Stimulated activated CD4-positive, alpha-beta T cell treated with anti-CD3 and anti-CD28 coated beads, TNF-alpha, amount 100 ng/mL, for 48 hours (primary cell): ENCODE data around the gene MAGI1.
"Not testable (repeated sequence)": the region's sequence is repeated elsewhere in the genome, so short reads cannot be mapped to it uniquely, and the experiment has no call there.

ENCODE experiments used
- DNase-seq, 3 donors: peaks; one replicate each; pipeline ENCODE4 v3.0.0-alpha.2; 2020; ENCODE audit warnings: low read depth in 3 of 3

MAGI1 gene

DNA sequence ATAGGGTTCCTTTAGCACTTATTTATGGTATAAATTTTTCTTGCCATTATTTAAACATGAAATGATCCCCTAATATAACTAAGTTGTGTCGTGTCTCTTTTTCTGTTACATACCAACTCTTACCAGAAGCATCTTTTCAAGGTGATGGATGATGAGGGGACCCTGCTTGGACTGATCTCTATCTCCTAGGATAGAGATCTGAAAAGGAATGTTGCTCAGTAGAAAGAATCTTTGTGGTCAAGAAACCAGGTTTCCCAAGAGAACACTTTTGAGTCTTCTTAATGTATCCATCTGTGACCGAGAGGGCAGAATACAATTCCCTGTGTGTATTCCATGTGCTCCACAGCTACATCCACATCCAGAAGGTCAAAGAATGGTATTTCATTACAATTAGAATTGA is 409.7 kb downstream of the MAGI1 start:
- DNase-seq = no peak

DNA sequence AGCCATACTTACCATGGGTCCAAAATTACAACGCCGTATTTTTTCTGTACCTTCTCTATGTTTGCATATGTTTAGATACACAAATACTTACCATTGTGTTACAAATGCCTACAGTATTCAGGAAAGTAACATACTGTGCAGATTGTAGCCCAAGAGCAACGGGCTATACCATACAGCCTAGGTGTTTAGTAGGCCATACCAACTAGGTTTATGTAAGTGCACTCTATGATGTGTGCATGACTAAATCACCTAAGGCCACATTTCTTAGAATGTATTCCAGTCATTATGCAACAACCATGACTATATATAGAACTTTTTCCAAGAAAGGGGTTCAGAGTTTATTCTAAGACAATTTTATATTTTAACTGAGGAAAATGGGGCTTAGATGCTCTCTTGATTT is 411.7 kb downstream of the MAGI1 start:
- no peak for DNase-seq

DNA sequence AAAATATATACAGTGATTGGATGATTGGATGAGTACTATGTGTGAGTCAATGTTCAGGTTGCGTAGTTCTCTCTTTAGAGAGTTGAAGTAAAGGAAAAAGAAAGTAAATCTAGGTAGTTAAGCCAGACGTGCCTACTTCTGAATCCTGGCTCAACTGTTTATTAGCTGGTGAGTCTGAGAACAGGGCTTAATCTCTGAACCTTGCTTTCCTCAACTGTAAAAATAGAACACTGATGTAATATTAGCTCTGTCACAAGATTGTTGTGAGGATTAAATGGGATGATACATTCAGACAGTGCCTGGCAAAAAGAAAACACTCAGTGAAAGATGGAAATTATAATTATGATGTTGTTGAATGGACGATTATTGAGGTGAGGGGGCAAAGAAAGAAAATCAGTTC is 413.4 kb downstream of the MAGI1 start:
- DNase-seq = no peak

DNA sequence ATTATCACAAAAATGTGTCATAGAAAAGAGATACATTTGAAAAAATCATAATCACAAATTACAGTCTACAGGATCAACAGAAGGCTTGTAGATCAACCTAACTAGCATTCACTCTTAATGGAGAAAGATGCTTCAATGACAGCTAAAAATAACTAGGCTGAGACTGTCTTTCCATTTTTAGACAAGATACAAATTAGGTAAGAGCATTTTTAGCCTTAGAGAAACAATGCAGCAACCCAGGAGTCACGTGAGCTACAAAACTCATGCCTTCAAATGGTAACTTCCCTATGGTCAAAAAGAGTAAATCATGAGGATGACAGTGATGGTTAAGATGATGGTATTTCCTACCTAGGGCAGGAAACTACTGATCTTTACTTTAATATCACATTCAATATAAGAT is 415.4 kb downstream of the MAGI1 start:
- DNase-seq = no peak

DNA sequence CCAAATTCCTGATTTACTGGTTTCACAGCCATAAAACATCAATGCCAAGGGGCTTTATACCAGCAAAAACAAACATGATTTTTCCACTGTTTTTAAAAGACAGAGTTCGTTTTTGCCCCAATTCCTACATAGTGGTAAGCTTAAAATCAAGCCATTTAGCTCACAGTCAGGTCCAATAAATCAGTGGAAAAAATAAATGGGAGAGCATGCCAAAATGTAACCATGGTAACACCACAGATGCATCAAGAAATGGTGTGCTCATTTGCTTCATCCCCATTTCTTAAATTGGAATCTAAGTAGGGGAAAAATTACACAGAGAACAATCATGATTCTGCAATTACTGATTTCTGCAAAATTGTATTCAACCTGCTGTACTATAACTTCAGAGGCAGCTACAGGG is 418.8 kb downstream of the MAGI1 start:
- no peak for DNase-seq

DNA sequence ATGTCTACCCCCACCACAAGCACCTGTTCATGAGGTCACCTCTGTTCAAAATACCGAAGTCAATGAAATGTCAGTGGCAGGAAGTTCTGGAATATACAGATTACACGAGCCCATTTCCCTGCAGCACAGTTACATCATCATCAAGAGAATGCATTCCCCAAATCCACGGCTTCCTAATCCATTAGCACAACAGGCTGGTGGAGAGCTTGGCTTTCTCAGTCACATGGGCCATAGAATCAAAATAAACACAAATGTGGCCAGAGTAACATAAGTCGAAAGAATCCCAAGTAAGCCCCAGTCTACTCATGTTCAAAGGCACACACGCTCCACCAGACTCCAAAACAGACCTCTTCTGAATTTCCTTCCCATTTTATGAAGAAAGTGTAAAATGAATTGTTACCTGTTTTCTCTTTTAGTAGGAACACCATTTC is 419.3 kb downstream of the MAGI1 start:
- no peak for DNase-seq

DNA sequence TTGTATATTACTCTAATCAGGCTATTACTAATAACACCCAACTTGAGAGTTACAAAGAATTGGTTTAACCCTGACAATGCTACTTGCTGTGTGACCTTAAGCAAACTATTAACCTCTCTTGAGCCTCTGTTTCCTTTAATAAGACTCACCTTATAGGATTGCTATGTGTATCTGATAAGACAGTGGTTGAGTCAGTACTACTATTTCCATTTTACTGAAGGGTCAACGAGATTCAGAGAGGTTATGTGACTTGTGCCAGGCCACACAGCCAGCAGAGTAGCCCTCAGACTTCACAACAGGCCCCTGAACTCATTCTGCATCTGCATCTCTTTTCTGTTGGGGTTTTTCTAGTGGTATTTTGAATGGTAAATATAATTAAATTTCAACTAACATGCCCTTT is 420.1 kb downstream of the MAGI1 start:
- DNase-seq = no peak

DNA sequence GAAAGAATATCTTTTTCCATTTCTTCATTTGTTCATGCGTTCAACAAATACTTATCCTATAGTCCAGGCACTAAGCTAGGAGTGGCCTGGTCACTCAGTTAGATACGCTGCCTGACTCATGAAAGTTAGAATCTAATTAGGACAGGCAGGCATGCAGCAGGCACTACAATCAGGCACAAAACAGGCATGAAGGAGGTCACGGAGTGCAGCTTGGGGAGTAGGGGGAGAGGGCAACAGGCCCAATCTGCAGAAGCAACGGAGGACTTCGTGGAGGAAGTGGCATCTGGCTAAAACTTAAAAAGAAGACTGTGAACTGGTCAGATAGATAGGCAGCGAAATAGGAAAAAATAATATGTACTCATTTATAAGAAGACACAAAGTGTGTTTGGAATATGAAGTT is 420.9 kb downstream of the MAGI1 start:
- DNase-seq = no peak

DNA sequence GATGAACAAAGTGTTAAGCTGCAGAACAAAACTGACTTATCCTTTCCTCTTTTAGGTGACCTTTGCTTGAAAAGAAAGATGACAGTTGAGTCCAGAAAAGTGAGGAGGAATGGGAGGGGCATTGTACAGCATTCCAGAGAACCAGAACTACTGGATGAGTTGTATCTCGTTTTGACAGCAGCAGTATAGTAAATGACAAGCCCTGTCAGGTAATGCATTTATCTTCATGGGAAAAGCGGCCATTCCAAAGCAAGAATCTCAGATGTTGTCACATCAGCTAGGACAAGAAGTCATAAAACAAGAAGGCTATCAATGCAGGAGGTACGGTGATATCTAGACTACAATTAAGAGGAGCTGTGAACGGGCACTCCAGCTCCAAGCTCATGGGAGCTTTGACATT is 421.5 kb downstream of the MAGI1 start:
- no peak for DNase-seq

DNA sequence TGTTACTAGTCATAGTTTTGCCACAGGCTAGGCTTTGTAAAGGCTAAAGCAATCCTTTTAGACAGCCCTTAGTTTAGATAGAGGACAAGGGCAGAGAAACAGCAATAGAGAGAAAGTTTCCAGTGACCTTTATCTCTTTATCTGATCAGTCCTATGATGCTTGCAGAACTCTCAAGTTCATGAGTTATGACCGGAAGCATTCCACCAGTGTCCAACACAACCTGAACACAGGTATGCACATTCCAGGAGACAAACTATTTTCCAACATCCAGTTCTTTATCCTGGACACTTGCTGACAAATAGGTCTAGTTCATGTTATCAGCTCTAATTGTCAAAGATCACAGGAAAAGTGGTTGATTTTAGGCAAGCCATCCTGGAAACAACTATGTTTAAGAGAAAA is 422.2 kb downstream of the MAGI1 start:
- DNase-seq = no peak

DNA sequence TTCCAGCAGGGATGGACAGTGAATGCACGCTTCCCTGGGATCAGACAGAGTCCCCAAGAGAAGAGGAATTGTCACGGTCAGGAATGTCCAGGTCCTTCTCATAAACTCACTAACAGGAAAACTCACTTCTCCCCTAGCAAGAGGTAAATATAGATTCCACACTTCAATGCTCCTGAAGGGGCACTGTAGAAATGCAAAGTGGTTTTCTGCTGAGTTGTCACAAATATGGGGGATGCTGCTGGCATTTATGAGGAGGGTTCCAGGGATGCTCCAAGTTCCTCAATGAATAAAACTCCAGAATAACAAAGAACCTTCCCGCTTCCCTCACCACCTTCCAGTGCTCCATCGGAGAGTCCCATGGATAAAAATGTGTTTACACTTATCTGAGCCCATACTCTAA is 423.4 kb downstream of the MAGI1 start:
- no peak for DNase-seq

DNA sequence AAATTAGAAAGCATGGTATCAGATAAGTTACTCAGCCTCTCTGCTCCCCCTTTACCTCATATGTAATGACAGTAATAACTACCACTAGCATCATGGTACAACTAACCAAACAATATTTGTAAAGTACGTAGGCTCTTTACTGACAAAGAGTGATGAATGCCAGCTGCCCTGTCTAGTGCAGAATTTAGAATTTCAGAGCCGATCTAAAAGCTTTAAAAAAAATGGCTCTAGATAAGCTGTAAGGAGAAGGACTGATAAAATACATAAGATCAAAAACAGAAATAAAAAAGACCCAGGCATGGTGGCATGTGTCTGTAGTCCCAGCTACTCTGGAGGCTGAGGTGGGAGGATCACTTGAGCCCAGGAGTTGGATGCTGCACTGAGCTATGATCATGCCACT is 424.1 kb downstream of the MAGI1 start:
- no peak for DNase-seq

DNA sequence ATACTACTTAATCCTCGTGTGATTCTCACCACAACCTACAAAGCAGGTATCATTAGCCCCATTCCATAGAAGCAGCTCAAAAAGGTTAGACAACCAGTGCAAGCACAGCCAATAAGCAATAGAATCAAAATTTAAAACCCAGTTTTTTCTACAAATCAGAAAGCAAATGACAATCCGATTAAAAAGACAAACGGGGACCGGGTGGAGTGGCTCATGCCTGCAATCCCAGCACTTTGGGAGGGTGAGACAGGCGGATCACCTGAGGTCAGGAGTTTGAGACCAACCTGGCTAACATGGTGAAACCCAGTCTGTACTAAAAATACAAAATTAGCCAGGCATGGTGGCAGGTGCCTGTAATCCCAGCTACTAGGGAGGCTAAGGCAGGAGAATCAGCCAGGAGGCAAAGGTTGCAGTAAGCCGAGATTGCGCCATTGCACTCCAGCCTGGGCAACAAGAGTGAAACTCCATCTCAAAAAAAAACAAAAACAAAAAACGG is 430.7 kb downstream of the MAGI1 start:
- not testable (repeated sequence) for DNase-seq

DNA sequence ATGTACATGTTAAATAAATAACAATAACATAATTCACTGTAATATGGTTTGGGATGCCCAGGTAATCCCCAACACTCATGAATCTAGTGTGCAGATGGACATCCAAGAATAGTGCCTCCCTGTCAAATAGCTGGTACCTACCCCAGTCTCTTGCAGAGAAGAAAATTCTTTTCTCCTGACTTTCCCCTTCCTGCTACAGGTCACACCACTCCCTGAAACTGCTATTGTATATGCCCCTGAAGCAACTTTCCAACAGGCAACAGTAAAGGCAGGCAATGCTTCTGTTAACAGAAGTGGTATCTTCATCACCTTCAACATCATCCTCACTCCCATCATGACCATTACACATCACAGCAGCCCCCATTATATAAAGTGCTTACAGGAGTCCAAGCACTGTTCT is 431.6 kb downstream of the MAGI1 start:
- no peak for DNase-seq

DNA sequence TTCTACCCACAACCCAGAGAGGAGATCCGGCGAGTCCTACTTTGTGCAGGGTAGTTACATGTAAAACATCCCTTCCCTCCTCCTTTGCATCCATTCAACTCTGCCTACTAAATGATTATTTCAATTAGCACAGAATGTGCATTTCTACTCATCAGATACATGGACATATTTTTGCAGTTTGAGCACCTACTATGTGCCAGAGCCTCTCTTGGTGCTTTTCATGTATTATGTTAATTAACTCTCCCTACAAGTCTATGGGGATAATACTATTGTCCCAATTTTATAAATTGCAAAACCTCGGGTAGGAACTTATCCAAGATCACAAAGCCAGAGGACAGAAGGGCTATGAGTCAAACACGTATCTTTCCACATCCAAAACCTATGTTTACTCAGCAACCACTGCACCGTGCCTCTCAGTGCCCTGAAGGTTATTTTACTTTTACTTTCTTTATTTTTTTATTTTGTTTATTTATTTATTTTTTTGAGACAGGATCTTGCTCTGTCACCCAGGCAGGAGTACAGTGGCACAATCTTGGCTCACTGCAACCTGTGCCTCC is 432.8 kb downstream of the MAGI1 start:
- no peak for DNase-seq

DNA sequence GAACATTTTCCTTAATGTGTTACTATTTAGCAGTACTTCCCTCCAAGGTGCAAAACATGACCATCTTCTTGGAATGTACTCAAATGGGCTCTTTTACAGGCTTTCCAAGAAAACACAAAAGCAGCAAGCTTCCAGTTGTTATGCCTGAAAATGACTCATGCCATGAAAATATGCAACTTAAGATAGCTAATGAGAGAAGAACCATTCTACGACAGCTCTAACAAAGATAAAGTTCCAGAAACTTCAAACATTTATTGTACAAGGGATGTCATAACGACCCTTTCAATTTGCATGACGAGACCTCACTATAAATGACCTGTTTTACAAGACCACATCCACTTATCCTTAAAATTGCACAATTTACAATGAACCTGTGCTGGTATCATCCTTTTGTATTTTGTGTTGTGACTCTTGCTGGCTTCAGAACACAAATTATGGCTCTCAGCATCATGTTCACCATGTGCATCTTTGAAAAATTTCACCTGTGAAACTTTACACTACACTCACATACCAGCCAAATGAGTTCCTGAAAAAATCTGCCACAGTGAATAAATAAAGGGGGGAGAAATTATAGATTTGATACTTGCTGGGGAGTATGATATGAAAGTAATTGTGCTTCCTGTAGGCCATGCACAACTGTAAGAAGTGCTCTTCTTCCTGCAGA is 433.7 kb downstream of the MAGI1 start:
- no peak for DNase-seq

DNA sequence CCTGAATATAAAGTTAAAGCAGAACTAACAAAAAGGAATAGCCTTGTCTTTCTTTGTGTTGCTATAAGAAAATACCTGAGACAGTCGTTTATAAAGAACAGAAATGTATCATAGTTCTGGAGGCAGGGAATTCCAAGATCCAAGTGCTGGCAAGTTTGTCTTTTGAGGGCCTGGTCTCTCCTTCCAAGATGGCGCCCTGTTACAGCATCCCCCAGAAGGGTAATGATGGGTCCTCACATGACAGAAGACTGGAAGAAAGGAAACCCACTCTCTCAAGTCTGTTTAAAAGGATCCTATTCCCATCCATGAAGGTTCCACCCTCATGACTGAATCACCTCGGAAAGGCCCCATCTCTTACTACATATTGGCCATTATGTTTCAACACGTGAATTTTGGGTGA is 435.1 kb downstream of the MAGI1 start:
- DNase-seq = no peak

DNA sequence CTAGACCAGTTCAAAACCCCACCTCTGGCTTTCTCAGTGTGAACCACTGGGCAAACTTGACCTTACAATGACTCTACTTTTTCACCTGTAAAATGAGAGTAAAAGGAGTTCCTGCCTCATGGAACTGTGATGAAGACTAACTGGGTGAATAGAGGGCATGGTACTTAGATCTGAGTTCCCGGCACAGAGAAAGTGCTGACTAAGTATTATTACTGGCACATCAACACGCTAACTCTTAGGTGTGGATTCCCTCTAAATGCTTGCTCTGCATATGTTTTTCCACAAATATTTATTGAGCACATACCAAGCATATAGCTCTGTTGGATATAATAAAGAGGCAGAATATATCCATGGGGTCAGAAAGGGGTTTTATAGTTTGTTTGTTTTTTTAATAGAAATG is 437.8 kb downstream of the MAGI1 start:
- DNase-seq = no peak

DNA sequence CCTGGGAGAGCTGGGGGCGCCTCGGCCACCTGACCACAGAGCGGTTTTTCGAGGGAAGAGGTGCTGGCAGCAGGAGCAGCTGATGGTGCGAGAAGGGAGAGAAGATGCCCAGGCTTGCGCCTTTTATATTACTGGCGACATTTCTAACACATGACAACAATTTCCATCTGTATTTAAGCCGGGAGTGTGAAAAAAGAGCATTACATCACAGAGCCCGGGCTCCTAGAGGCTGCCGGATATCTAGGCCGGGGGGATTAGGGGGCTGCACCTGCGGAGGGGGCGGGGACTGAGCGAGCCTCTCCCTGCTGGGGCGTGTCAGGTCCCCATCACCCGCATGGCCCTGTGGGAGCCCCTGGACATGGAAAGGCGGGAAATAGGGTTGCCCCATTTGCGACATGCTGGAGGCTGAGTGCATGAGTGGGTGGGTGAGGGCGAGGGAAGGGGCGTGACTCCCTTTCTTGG is 440.7 kb downstream of the MAGI1 start:
- no peak for DNase-seq

DNA sequence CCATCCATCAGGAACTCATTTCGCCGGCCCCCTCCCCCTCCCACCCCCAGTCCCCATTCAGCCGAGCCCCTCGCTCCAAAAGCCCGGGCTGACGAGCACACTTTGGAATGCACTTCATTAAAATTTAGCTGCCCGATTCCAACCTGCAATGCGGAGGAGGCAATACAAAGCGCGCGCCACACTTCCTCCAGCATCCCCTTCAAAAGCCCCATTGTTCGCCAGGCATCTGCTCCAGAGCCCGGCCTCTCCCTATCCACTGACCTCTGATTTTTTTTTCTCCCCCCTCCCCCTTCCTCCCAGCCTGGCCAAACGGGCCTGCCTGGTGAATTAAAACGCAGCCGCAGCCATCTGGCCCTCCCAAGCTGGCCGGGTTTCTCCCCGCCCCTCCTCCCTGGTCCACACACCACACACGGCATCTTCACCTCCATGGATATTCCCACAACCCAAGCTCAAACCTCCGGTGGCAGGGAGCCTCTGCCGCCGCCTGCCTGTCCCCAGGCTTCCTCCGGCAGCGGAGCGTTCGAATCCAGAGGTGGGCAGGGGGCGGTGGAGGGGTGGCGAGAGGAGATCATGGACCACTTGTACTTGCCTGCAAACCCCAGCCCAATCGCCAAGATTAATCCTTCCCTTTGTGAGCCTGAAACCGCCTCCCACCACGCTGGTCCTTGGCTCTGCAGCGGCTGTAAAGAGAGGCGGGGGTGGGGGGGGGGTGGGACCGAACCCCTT is 441.3 kb downstream of the MAGI1 start:
- no peak for DNase-seq

DNA sequence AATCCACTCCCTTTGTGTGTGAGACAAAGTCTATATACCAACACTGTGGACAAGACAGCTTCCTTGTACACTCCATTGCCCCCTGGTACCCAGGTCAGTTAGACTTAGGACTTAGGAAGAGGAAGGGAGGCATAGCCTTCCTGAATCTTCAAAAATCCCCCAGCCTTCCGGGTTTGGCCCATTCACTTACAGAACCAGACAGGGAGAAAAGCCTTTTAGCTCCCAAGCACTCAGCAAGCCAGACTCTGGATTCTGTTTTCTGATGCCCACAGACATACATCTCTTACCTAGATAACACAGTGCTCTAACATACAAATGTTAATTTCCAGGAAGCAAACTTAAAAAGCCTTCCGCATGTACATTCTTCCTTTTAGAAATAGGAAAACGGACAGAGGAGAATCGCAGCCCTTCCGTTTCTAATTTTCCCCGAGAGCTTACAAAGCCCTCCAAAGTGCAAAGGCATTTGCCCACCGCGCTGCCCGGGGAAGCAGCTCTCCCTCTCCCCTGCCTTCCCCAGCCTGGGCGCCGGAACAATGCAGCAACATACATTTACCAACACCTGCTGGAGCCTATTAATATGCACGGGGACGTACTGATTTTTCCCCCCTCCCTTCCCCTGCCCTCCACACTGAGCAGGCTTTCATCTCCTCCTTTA is 442.0 kb downstream of the MAGI1 start:
- DNase-seq = no peak

DNA sequence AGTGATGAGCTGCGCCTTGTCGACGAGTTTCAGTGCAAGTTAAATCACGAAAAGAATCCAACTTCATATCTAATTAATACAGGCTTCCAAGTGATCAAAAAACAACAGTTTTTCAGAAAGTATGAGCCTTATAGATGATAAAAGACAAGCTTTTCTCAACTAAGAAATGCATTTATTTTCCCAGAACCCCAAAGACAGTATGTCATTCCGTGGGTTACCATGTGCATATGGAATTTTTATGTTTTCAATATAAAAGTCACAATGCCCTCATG is 442.8 kb downstream of the MAGI1 start:
- DNase-seq = no peak
